GM12878 (cell line): ENCODE results near the gene EIF4E1B. TPM values are rescaled to one million over a fixed set of nuclear protein-coding genes. Genes with fewer than 3 reads are reported as not detected.

Experiments
- ATAC-seq: fragments of 200-7000 bp; cut with Tn5 transposase; 3 replicates; pipeline ENCODE4 v1.9.1; 2020; ENCODE audit warnings: mild to moderate bottlenecking, moderate library complexity
- BruUV-seq: library from RNA; stranded (reverse); fragments of 400-500 nt; replicated peaks from 2 replicates; lab custom pipeline; 2021; lab: Mats Ljungman, UMichigan
- CTCF ChIA-PET: fragments of 300-600 bp; sonication (Branson Sonifier 250); formaldehyde crosslinking; extraction: SDS; loops from one replicate; lab custom pipeline; 2021; ENCODE audit warnings: inconsistent platforms; lab: Yijun Ruan, JAX
- POLR2A ChIA-PET: fragments of 350-600 bp; formaldehyde crosslinking; extraction: SDS; loops from one replicate; lab custom pipeline; 2021; ENCODE audit warnings: inconsistent platforms; lab: Charles Lee
- RAD21 ChIA-PET: fragments of 300-600 bp; sonication (Branson Sonifier 250); formaldehyde crosslinking; loops from one replicate; lab custom pipeline; 2023; ENCODE audit warnings: antibody characterized with exemption; ENCODE audit not compliant: unreplicated experiment; lab: Charles Lee
- SMC1A ChIA-PET: fragments of 300-600 bp; sonication (Branson Sonifier 250); formaldehyde crosslinking; loops from one replicate; lab custom pipeline; 2023; ENCODE audit not compliant: unreplicated experiment, uncharacterized antibody; lab: Charles Lee
- DNase-seq: peaks from one replicate; pipeline ENCODE4 v3.0.0-alpha.2; 2011; ENCODE audit warnings: low read depth, low spot score
- FAIRE-seq: peaks from 3 replicates; lab custom pipeline; 2011; peaks lifted over from hg19 to GRCh38; lab: Jason Lieb, UNC
- H2AFZ ChIP-seq: 2 replicates; pipeline ENCODE4 v1.6.0; 2011; ENCODE audit warnings: low read depth, low read length, control low read depth; ENCODE audit not compliant: control insufficient read depth
- H3K27ac ChIP-seq: 2 replicates; pipeline ENCODE4 v1.5.1; 2011; ENCODE audit warnings: control low read depth; ENCODE audit not compliant: control insufficient read depth, insufficient read depth
- H3K27me3 ChIP-seq, 2 experiments: replicated peaks in 1 of 2; 2 replicates each; pipeline versions ENCODE4 v1.6.0 to v1.6.1; 2011; ENCODE audit warnings: low read length in 1 of 2; ENCODE audit not compliant: control insufficient read depth in 2 of 2, insufficient read depth in 2 of 2
- H3K36me3 ChIP-seq, 2 experiments: 2 replicates each; pipeline ENCODE4 v1.5.1; 2011; ENCODE audit warnings: low read length in 1 of 2; ENCODE audit not compliant: control insufficient read depth in 2 of 2, insufficient read depth in 2 of 2
- H3K4me1 ChIP-seq: 2 replicates; pipeline ENCODE4 v1.6.1; 2011; ENCODE audit warnings: mild to moderate bottlenecking, low read length, moderate library complexity, mixed read lengths; ENCODE audit not compliant: control insufficient read depth, insufficient read depth
- H3K4me2 ChIP-seq: 2 replicates; pipeline ENCODE4 v1.6.0; 2011; ENCODE audit warnings: control low read depth; ENCODE audit not compliant: control insufficient read depth, insufficient read depth
- H3K4me3 ChIP-seq: fragments of 200-600 bp; sonication (generic); 2 replicates; pipeline ENCODE4 v1.5.1; 2016
- H3K79me2 ChIP-seq: 2 replicates; pipeline ENCODE4 v1.6.0; 2011; ENCODE audit warnings: low read length; ENCODE audit not compliant: control insufficient read depth, insufficient read depth
- H3K9ac ChIP-seq: 2 replicates; pipeline ENCODE4 v1.8.0; 2011; ENCODE audit warnings: low read length, control low read depth, mixed read lengths; ENCODE audit not compliant: control insufficient read depth, insufficient read depth
- H3K9me3 ChIP-seq: replicated peaks from 3 replicates; pipeline ENCODE4 v1.5.1; 2011; ENCODE audit warnings: mild to moderate bottlenecking, low read length; ENCODE audit not compliant: control insufficient read depth, insufficient read depth
- H4K20me1 ChIP-seq: 2 replicates; pipeline ENCODE4 v1.6.0; 2011; ENCODE audit not compliant: control insufficient read depth, insufficient read depth
- ATF2 ChIP-seq: IDR thresholded peaks from 2 replicates; pipeline ENCODE4 v1.6.1; 2012; ENCODE audit warnings: low read length, inconsistent platforms
- CEBPB ChIP-seq, 2 experiments: fragments of 150-350 bp in 1 of 2; IDR thresholded peaks; 2 replicates each; pipeline ENCODE4 v1.6.1; 2012 to 2014; ENCODE audit warnings: low read depth in 2 of 2, low read length in 2 of 2, borderline replicate concordance in 1 of 2, inconsistent platforms in 1 of 2
- GABPA ChIP-seq: IDR thresholded peaks from 2 replicates; pipeline ENCODE4 v1.6.1; 2014; ENCODE audit warnings: antibody characterized with exemption, low read depth, mild to moderate bottlenecking, inconsistent platforms
- GATAD2B ChIP-seq: fragments of 450-650 bp; conservative IDR thresholded peaks from 2 replicates; pipeline ENCODE4 v1.6.1; 2017; ENCODE audit warnings: low read depth, mild to moderate bottlenecking, moderate library complexity
- IRF4 ChIP-seq: IDR thresholded peaks from 2 replicates; pipeline ENCODE4 v1.6.1; 2011; ENCODE audit warnings: low read depth, low read length
- LARP7 ChIP-seq: fragments of 450-650 bp; IDR thresholded peaks from 2 replicates; pipeline ENCODE4 v1.6.1; 2017; ENCODE audit warnings: mild to moderate bottlenecking
- NFXL1 ChIP-seq: fragments of 450-650 bp; IDR thresholded peaks from 2 replicates; pipeline ENCODE4 v1.6.1; 2017; ENCODE audit warnings: antibody characterized with exemption, mild to moderate bottlenecking, borderline replicate concordance
- POLR2AphosphoS5 ChIP-seq: IDR thresholded peaks from 2 replicates; pipeline ENCODE4 v1.6.1; 2011; ENCODE audit warnings: mild to moderate bottlenecking, low read length, inconsistent platforms
- SREBF2 ChIP-seq: IDR thresholded peaks from 2 replicates; pipeline ENCODE4 v1.6.1; 2012; ENCODE audit warnings: mild to moderate bottlenecking, low read length
- ZBTB33 ChIP-seq: fragments of 450-650 bp; IDR thresholded peaks from 2 replicates; pipeline ENCODE4 v1.6.1; 2017; ENCODE audit warnings: mild to moderate bottlenecking
- ZNF274 ChIP-seq: IDR thresholded peaks from one replicate; pipeline ENCODE4 v1.8.0; 2011; ENCODE audit not compliant: insufficient read length, insufficient read depth
- WGBS: methylation state at CpG from one replicate; pipeline ENCODE4 v1.1.6; 2016; ENCODE audit warnings: low lambda C conversion rate; ENCODE audit not compliant: insufficient replicate concordance, insufficient coverage; ENCODE audit errors: missing lambda C conversion rate; 5-methylcytosine and 5-hydroxymethylcytosine counted together
- in situ Hi-C: fragments of 300-500 bp; cut with MboI; formaldehyde crosslinking; loops from 9 replicates; pipeline ENCODE4 v1.14.3; 2018; ENCODE audit warnings: mixed read lengths
- intact Hi-C: fragments of 100-400 bp; cut with micrococcal nuclease; formaldehyde crosslinking; loops from one replicate; pipeline ENCODE4 v1.14.2; 2022; ENCODE audit not compliant: unreplicated experiment
- polyA plus RNA-seq, 11 experiments: library from polyadenylated mRNA; depleted of rRNA in 4 of 11; unstranded in 6 of 11; stranded (reverse) in 5 of 11; fragments of >200 nt; fragmentation: Nextera tagmentation in 4 of 11; fragmentation: Illumina TruSeq in 1 of 11; extraction: Ambion mirVana in 4 of 11; extraction: Trizol in 1 of 11; gene quantifications; 1 replicate in 1 of 11; 2 replicates in 10 of 11; pipeline versions ENCODE4 v1.2.1 to v1.2.3, GENCODE V29; 2011 to 2016; ENCODE audit warnings: inconsistent platforms in 2 of 11, missing spikeins in 2 of 11, low read depth in 1 of 11
- total RNA-seq, 4 experiments: library from RNA; depleted of rRNA in 3 of 4; stranded (reverse); fragments of >200 nt in 3 of 4; fragmentation: Illumina TruSeq in 1 of 4; extraction: Trizol in 1 of 4; gene quantifications; 2 replicates each; pipeline versions ENCODE4 v1.2.1 to v1.2.3, GENCODE V29; 2013 to 2021

EIF4E1B gene
- total and polyA plus RNA-seq, 10 of the 15 experiments (the other 5 are each of a cell fraction or from before 2014, with no cell fraction given) = not detected

GRCh38 chr5:176664886-176665285 is 34.4 kb downstream of the EIF4E1B start:
- ATAC-seq = no peak
- intact Hi-C loops = loop anchor here (5.0 kb wide), 1 partner anchor 237 kb away; no protein-coding TSS in a partner anchor
- H3K27ac ChIP-seq = no peak overlapping the region

More at GRCh38 chr5:176664886-176665285, 34.4 kb downstream of the EIF4E1B start:
- no peaks in the 10 kb centered on the region for H3K79me2 ChIP-seq
- no TSS peak for BruUV-seq
- DNase-seq (no peak), FAIRE-seq (no peak)
- H3K4me3 ChIP-seq = no peak overlapping the region
- ChIA-PET CTCF (interaction anchor here (1.2 kb wide), 1 partner anchor 80 kb away, joined by 3 read pairs; no protein-coding TSS in a partner anchor), RAD21 (interaction anchor here (0.6 kb wide), 1 partner anchor 342 kb away, joined by 3 read pairs; the partner anchor contains the start of gene UIMC1), SMC1A (no interaction called here), POLR2A (no interaction called here)
- WGBS = 59% methylated on average over 18 of the region's 19 CpGs
- peaks cover 5% of the 10 kb centered on the region for H3K4me1 ChIP-seq
- H3K27me3 ChIP-seq = no peaks in the 10 kb centered on the region; a peak in 1 of 4 replicates
- TF ChIP-seq POLR2AphosphoS5 = no peak
- no peak for TF ChIP-seq ATF2
- TF ChIP-seq GATAD2B = no peak
- TF ChIP-seq GABPA = no peak
- no peak for TF ChIP-seq ZBTB33
- no peak for TF ChIP-seq LARP7
- no peak for TF ChIP-seq IRF4
- TF ChIP-seq ZNF274 = no peak
- no peak for TF ChIP-seq NFXL1
- no peak for TF ChIP-seq SREBF2
- TF ChIP-seq CEBPB (IDR thresholded peaks at IDR 0.05; ENCODE audit: borderline replicate concordance in 1 of 2, low read depth in 2 of 2, low read length in 2 of 2) = no peak
- H3K9me3 ChIP-seq = no peaks in the 10 kb centered on the region
- no peak overlapping the region for H2AFZ ChIP-seq
- no peaks in the 10 kb centered on the region for H3K36me3 ChIP-seq
- in situ Hi-C loops = no loop called here
- H4K20me1 ChIP-seq = no peaks in the 10 kb centered on the region
- H3K9ac ChIP-seq = no peak overlapping the region
- no peak overlapping the region for H3K4me2 ChIP-seq
